Measurements from ENCODE around the gene CHGA.

CHGA gene

DNA sequence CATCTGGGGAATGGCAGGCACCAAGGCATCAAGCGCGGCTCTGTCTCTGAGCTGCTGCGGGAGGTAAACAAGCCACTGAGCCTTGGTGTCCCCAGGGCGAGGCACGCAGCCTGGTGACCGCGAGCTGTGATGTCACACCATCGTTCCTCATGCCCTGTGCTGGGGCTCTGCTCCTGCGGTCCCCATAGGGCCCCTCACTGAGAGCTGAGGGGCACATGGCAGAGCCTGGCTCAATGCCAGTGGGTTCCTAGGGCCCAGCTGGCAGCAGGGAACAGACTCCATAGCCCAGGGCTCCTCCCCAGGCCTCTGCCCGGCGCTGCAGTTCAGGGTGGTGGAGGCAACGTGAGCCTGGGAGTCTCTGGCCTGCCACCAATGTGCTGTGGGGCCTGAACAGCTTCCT is 22.6 kb downstream of the CHGA start:
- DNase-seq: no peak

DNA sequence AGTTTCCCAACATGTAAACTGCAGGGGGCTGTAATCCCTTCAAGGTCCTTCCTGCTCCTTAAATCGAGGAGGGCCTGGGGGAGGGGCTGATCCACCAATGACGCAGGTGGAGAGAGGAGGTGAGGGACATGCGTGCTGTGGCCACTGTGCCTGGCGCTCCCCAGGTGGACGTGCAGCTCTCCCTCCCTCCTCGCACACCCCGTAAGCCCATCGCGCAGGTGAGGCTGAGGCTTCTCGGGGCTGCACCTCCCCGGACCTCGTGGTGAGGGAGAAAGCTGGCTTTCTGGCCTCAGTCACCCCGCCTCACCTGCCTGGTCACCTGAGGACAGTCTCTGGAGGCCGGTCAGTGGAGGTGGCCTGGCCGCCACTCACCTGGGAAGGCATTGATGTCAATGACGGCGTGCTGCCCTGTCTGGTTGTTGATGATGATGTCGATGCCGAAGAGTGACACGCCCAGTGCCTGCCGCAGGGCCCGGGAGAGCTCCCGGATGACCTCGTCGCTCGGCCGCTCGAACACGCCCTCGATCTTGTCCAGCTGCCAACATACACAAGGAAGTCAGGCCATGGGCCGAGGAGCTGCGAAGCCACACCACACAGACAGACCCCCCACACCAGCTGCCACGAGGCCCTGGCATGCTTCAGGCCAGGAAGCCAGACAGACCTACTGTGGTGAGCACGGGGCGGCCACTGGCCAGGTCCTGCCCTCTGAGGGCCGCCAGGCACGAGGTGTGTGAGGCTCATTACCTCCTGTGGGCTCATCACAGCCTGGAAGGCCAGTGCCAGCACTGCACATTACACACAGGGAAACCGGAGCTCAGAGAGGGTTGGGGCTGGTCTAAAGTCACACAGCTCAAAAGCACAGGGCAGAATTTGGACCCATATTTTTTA is 23.3 kb downstream of the CHGA start:
- no peak for DNase-seq

DNA sequence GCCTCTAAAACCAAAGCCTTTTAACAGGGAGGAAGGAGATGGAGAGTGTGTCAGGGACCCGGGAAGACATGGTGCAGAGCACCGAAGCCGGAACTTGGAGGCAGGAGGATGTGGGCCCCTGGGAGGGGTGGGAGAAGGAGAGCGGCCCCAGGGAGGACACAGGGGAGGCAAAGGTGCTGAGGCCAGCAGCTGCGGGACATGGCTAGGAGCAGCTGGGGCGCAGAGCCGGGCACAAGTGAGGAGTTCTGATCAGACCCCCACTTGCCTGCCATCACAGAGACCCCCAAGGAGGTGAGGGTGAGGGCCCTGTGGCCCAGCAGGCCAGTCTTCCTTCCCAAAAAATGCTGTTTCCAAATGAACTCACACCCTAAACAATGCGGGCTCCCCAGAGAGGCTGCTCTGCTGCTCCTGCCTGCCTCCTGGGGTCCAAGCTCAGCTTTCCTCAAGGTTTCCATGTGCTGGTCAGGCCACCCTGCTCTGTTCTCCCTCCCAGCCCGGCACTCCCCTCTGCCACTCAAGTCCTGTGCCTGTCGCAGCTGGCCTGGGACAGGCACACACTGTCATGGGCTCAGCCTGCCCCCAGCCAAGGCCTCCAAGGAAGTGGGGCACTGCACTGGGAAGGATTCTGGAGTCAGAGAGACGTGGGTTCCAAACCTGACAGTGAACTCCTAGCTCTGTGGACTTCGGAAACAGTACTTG is 24.0 kb downstream of the CHGA start:
- no peak for DNase-seq

DNA sequence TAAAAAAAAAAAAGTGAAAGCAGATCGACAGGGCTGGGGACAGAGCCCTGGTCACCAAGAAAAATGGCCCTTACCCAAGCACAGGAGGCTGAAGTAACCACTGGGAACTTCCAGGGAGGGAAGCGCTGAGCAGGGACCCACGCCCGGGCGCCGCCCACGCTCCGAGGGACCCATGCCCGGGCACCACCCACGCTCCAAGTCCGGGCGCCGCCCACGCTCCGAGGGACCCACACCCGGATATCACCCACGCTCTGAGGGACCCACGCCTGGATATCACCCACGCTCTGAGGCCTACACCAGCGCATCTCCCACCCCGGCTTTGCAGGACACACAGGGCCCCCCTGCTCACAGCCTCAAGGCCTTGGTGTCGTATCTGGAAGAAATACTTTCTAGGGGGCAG is 25.7 kb downstream of the CHGA start:
- no peak for DNase-seq

DNA sequence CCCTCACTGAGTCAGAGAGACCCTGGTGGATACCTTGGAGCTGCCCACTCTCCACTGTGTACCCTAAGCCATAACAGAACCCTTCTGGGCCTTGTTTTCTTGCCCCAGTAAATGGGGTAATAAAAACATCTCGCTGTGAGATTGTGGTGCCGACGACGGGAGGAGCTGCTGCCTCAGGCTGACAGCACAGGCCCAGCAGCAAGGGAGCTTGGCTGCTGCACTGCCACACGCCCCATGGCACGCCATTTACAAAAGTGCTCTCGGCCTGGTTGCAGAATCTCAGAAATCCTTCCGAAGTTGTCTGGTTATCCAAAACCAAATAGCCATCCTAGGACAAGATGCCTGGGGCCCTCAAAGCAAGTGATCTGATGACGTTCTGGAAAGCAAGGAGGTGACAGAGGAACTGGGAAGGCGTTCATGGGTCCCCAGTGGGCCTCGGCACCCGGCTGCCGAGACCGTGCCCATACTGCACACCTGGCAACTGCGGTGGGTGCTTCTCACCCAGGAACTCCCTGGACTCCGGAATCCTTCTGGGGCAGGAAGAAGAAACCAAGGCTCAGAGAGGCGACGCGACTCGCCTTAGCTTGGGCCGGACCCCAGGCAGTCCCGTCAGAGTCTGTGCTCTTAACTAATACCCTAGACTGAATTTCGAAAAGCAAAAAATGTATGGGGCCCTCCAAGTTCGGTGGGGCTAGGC is 26.7 kb downstream of the CHGA start:
- DNase-seq: no peak

DNA sequence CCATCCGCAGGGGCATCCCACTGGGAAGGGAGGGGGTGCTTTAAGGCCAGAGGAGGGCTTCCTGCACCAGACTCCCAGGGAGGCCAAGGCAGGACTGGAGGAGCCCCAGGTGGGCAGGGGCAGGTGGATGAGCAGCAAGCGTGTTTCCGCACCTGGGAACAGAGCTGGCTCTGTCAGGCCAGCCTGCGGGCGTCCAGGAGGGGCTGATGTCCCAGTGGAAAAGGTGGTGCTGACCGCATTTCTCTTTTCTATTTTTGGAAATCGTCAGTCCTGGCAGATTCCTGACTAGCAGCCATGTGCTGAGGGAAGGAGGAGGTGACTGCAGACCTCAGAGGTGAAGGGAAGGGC is 27.2 kb downstream of the CHGA start:
- DNase-seq: no peak

DNA sequence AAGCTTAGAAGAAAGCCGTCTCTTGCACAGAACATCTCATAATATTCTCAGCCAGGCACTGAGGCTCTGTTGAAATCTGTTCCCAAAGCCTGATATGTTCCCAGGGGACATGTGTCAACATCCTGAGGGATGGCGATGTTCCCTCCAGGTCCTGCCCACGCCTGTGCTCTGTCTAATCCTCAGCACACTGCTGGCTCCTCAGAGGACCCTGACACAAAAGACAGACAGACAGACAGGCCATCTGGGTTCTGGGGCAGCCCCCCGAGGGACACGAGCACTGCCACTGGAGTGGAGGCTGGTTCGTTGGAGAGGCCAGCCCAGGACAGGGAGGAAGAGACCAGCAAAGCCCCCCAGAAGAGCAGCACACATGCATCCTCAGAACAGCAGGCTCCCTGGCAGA is 27.8 kb downstream of the CHGA start:
- DNase-seq: no peak

DNA sequence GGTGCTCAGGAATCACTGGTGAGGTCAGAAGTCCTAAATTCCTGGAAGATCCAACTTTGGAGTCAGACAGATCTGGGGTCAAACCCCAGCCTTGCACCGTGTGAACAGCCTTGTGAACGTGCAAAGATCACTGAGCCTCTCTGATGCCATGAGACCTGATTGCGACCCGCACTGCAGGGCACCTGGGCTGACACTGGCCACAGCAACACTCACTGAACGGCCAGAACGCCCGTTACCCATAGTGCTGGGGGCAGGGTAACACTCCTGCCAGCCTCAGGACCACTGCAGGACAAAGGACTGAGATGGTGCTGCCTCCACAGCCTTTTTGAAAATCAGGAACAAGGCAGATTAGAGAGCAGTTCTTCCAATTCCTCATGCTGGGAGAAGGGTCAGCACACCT is 28.3 kb downstream of the CHGA start:
- no peak for DNase-seq

DNA sequence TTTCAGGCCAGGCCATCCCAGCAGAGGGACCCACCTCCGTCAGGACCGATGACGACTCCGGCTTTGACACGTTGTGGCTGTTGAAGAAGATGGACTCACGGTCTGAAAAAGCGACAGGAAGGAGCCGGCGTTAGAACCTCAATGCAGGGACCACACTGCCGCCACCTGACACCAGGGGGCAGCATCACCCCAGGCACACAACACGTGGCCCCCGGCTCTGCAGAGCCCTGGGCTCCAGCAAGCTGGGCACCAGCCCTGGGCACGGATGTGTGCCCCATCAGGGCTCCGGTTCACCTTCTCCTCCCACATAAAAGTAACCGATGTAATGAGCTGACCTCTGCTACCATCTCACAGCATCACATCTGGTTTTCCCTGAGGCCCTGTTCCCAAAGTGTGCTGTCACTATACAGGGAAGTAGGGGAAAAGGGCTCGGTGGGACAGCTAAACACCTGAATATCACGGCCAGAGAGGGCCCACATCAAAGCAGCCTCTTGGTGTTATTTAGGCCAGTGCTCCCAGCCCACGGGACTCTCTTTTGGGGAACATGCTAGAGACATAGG is 29.0 kb downstream of the CHGA start:
- peak; percentile 81 for DNase-seq

DNA sequence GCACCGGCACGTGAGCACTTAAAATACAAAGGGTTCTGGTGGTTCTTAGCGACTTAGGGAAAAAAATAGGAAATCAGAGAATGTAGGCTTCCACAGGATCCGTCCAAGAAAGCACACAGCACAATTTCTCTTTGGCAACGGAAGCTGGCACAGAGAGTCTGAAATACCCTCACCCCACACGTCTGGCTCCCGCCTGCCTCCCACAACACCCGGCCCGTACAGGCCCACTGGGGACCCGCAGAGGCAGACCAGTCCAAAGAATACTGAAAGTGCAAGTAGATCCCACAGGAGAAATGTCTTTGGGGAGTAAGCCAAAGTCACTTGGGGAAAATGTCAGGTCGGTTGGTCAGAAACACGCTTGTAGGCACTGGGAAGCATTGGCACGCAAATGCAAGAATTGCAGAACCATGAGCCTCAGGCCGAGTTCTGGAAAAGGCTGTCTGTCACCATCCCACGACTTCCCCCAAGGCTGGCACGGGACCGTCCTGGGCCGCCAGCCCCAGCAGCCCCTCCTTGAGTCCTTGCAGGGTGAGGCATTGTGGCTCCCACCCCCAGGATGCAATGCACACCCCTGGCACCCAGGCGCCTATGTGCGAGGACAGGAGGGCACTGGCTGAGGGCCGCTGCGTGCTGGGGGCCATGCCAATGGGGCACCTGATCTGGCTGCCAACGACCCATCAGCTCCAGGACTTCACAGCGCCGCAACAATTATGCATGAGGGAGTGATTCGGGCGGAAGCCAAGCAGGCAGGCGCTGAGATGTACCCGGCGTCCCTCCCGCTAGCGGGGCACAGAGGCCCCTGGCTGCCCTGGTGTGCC is 29.7 kb downstream of the CHGA start:
- DNase-seq: no peak

DNA sequence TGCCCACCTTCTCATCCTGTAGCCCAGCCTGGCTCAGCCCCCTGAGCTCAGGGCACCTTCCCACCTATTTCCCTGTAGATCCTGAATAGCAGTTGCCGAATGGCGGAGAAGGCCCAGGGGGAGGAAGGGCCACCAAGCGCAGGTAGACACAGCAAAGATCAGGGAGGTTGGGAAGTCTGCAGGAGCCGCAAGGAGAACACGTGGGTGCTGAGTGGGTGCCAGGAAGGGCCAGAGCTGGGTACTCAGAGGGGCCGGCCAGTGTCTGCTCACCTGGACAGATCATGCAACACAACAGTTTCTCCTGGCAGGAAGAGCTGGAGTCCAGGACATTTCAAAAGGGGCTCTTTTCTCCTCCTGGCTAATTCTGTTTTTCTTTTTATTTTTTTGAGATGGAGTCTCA is 30.6 kb downstream of the CHGA start:
- no peak for DNase-seq

DNA sequence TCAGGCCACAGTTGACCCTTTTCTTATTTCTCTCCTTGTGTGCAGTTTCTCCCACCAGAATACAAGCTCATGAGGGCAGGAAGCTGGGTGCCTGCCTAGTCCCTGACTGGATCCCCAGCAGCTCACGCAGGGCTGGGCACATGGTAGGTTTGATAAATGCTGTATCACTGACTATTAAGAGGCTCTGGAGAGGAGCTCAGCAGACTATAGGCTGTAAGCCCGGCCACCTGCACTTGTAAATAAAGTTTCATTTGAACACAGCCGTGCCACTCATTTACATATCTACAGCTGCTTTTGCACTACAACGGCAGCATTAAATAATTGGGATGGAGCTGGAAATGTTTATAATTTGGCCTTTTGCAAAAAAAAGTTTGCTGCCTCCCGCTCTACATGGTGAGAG is 32.0 kb downstream of the CHGA start:
- no peak for DNase-seq

DNA sequence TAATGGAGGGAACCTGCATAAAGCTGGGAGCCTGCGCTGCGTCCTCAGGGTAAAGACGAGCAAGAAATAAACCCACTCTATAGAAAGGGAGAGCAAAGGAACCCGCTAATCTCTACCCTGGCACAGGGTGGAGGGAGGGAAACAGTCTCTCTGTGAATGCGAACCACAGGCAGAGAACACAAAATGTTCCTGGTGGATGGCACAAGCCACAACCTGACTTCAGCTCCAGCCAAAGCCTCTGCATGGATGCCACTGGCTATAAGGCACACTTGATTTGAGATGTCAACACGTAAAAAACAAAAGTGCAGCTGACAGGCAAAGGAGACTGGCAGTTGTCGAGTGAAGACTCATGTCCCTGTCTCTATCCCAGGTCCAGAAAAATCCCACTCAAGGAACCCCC is 32.4 kb downstream of the CHGA start:
- DNase-seq: no peak

DNA sequence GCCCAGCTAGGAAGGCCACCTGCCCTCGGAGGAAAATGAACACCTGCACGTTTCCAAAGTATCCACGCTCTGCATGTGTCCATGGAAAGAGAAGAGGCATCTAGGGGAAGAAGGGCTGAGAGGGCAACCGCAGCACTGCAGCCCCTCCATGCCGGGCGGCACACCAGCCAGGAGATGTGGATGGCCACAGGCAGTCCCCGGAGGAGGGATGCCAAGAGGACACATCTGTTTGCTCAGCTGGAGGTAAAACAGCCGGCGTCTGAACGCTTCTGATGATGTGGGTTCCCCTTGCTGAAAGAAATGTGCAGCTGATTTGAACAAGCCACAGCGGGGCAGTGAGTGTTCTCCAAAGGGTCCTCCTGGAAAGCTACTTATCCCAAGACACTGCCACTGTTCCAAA is 34.0 kb downstream of the CHGA start:
- no peak for DNase-seq

DNA sequence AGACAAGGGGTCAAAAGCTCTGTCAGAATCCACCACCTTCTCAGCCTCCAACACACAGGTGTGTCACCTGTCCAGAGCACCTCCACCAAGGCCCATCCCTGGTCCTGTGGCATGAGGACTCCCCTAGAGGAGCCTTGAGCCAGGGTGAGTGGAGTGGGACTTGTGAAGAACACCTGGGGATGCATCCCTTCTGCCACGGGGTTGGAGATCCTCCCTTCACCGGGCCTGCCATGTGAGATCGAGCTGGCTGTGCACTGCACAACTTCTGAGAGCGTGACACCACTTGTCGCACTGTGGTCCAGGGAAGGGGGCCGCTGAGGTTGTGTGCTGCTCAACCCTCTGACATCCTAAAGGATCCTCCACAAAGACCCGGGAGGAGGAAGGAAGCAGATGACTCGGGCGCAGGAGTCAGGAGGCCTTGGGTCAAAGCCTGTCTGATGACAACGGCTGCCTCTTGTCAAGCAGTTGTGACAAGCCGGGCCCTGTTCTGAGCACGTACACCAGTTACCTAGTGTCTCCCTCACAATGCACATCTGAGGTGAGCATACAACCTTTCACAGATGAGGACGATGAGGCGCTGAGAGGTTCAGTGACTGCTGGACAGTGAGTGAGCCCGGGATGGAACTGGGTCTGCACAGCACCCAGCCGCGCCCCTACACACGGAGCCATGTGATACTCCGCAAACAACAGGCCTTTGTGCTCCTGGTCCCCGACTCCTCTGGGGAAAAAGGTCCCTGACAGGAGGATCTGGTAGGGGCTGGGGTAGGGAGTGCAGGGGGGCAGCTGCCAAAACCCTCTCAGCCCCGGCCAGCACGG is 35.6 kb downstream of the CHGA start:
- DNase-seq: no peak

DNA sequence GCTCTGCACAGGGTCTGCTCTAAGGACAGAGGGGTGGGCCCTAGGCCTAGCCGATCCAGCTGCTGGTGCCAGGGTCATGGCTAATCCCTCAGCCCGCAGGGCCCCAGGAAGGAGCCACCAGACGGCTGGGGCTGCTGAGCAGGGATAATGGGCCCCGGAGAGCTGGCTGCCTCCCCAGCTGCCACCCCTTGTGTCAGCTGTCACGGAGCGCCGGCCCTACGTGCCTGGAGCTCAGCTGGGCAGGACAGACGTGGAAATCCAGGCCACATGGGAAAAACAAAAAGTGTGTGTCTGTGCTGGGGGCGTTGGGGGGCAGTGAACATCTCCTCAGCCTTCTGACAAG is 36.2 kb downstream of the CHGA start:
- DNase-seq: no peak

DNA sequence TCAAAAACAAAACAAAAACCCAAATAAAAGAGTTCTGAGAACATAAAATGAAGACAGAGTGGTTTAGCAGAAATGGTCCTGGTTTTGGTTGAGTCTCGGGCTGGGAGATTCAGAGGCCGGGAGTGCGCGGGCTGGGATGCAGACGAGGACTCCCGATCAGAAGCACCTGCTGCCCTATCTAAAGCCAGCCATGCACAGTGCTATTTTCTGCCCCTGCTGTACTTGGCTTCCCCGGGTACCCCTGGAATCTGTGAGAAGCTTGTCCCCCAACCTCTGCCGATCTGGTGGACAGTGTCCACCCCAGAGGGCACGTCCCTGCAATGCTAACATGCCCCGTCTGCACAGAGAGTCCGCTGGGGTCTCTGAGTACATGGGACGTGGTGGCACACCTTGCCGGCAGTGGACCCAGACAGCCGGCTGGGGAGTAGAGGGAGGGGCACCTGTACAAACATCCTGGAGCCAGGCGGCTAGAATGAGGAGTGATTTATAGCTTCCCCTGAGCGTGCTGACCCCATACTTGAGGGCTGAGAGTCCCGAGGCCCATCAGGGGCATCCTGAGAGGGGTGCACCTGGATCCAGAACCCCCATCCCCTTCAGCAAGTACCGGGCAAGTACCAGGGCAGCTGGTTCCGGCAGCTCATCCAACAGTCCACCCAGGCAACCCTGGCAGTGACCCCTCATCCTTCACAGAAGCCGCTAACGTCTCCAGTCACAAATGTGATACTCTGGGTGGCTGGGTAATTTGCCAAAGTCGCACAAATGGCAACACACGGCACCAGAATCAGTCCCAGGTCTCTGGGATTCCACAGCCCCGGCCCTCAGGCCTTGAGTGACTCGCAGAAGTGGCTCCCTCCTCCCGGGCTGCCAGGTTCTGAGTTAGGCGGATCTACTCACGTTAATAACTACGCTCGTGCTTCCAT is 37.1 kb downstream of the CHGA start:
- DNase-seq: no peak

DNA sequence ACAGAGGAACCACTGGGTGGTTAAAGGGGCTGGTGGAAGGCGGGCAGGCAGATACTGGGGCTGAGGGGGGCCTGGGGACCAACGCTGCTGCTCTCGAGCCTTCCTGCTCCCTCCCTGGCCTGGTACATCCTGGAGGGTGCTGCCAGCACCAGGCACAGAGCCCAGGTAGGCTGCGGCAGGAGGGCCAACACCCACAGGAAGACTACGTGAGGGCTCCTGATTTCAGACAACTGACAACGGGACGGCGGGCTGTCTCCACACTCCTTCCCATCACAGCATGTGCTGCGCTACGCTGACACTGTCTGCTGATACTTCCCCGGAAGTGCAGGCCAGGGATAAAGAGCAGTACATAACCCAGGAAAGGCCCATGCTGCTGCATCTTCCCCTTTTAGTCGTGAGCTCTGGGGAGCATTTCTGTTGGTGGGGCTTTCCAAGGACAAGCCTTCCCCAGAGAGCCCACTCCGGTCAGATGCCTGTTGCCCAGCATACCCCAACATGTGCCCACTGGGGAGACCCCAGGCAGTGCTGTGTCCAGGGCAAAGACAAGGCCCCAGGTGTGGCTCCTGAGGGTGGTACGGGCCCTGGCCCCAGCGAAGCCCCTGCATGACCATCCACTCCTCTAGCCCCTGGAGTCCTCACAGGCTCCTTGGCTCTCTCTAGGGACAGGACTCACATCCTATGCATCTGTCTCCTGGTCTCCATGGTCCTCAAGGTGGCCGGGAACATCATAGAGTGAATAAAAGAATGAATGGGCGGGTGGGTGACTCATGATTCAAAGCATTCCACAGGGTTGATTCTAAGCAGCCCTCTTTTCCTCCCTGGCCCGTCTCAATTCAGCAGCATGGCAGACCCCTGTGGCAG is 38.0 kb downstream of the CHGA start:
- DNase-seq: no peak

DNA sequence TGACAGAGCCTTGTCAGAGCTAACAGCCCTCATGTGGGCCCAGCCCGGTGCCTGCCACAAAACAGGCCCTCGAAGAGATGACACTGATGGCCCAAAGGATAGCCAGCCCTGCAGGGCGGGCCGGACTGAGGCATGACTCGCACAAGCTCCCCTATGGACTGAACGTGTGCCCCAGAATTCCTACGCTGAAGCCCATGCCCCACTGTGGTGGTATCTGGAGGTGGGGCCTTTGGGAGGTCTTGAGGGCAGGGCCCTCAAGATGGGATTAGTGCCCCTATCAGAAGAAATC is 38.6 kb downstream of the CHGA start:
- no peak for DNase-seq

All from activated T-cell treated with anti-CD3 and anti-CD28 coated beads, Interleukin-2, amount 50 U/mL, for 1 hour (primary cell).